ENCODE results near the gene ADAMTS15. TPM values are rescaled to one million over a fixed set of nuclear protein-coding genes. Genes with fewer than 3 reads are reported as not detected.
A peak's percentile ranks its signal among the peaks of the same experiment; 100 is the strongest.

The ADAMTS15 gene
- total RNA-seq, 1 donor from 2014 or later = 22.0 TPM

DNA sequence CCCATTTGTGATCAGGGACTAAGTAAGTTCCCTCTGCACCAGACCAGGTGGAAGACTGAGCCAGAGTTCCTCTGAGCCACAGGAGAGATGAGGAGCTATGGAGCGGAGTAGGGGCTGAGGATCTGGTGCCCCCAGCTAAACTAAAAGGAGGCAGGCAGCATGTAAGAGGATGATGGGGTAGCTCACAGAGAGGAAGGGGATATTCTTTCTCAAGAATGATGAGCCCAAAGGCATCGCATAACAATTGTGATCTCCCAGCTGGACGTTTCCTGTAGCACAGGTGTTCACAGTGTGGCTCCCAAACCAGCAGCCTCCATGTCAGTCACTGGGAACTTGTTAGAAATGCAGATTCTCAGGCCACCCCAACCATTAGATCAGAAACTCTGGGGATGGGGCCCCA is 44.5 kb upstream of the ADAMTS15 start:
- Mint-ChIP-seq H3K4me1 (ENCODE audit: unreplicated experiment) (peaks cover 27% of the 10 kb centered on the region), H3K36me3 (no peaks in the 10 kb centered on the region), H3K27ac (peak overlapping the region; percentile 86), H3K9me3 (no peaks in the 10 kb centered on the region), H3K4me3 (no peak overlapping the region), H3K27me3 (peaks cover 23% of the 10 kb centered on the region)
- TF ChIP-seq, protein P1, sequence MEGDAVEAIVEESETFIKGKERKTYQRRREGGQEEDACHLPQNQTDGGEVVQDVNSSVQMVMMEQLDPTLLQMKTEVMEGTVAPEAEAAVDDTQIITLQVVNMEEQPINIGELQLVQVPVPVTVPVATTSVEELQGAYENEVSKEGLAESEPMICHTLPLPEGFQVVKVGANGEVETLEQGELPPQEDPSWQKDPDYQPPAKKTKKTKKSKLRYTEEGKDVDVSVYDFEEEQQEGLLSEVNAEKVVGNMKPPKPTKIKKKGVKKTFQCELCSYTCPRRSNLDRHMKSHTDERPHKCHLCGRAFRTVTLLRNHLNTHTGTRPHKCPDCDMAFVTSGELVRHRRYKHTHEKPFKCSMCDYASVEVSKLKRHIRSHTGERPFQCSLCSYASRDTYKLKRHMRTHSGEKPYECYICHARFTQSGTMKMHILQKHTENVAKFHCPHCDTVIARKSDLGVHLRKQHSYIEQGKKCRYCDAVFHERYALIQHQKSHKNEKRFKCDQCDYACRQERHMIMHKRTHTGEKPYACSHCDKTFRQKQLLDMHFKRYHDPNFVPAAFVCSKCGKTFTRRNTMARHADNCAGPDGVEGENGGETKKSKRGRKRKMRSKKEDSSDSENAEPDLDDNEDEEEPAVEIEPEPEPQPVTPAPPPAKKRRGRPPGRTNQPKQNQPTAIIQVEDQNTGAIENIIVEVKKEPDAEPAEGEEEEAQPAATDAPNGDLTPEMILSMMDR (conservative IDR thresholded peaks at IDR 0.05) = no peak
- no peak for DNase-seq (ENCODE audit: extremely low spot score, unreplicated experiment)

DNA sequence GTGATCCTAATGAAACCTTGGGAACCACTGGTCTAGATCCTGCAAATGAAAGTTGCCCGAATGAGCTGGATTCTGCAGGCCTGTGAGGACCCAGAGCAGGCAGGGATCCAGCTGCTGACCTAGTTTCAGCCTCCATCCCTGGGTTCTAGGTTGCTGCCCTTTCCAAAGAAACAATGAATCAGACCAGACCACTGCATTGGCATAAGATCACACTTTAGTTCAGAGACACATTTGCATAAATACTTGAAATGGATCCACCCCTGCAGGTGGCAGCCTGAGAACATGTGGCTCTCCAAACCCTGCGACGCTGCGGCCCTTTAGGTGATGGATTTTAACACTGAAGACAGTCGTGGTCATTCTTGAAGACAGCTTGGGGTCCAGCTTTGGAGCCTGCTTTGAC is 43.7 kb upstream of the ADAMTS15 start:
- Mint-ChIP-seq H3K4me1 (ENCODE audit: unreplicated experiment) (peaks cover 27% of the 10 kb centered on the region), H3K36me3 (no peaks in the 10 kb centered on the region), H3K9me3 (no peaks in the 10 kb centered on the region), H3K27me3 (peaks cover 30% of the 10 kb centered on the region), H3K27ac (no peak overlapping the region), H3K4me3 (no peak overlapping the region)
- DNase-seq (ENCODE audit: extremely low spot score, unreplicated experiment) = no peak
- TF ChIP-seq, protein P1 (conservative IDR thresholded peaks at IDR 0.05) = no peak

DNA sequence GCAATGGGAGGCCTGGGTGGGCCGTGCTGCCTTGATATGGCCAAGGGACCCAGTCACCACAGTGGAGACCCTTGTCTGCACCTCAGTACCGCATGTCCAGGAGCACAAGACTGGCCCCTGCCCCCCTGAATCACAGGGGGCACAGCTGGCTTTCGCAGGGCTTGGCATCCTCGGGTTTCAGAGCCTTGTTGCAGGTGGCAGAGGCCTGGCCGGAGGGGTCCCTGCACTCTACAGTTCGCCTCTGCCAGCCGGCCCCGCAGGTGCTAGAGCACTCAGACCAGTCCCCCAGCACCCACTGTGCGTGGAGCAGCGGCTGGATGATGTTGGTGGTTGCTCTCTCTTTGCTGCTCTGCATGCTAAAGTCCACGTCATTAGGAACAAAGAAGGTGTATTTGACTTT is 43.0 kb upstream of the ADAMTS15 start:
- no peak for DNase-seq (ENCODE audit: extremely low spot score, unreplicated experiment)
- TF ChIP-seq, protein P1 (conservative IDR thresholded peaks at IDR 0.05) = no peak
- H3K4me1 Mint-ChIP-seq (ENCODE audit: unreplicated experiment) = peaks cover 21% of the 10 kb centered on the region
- H3K9me3 Mint-ChIP-seq = no peaks in the 10 kb centered on the region
- peaks cover 30% of the 10 kb centered on the region for H3K27me3 Mint-ChIP-seq
- no peak overlapping the region for H3K4me3 Mint-ChIP-seq
- no peaks in the 10 kb centered on the region for H3K36me3 Mint-ChIP-seq
- H3K27ac Mint-ChIP-seq = no peak overlapping the region

- H3K27me3 Mint-ChIP-seq = peaks cover 37% of the 10 kb centered on the region
- H3K4me3 Mint-ChIP-seq = no peak overlapping the region
- DNase-seq (ENCODE audit: extremely low spot score, unreplicated experiment) = no peak
- no peaks in the 10 kb centered on the region for H3K9me3 Mint-ChIP-seq
- H3K27ac Mint-ChIP-seq = no peak overlapping the region
- H3K4me1 Mint-ChIP-seq (ENCODE audit: unreplicated experiment) = peaks cover 10% of the 10 kb centered on the region
- TF ChIP-seq, protein P1 (conservative IDR thresholded peaks at IDR 0.05) = no peak
- no peaks in the 10 kb centered on the region for H3K36me3 Mint-ChIP-seq
Measured at GRCh38 chr11:130407978-130408377, 40.5 kb upstream of the ADAMTS15 start.

DNA sequence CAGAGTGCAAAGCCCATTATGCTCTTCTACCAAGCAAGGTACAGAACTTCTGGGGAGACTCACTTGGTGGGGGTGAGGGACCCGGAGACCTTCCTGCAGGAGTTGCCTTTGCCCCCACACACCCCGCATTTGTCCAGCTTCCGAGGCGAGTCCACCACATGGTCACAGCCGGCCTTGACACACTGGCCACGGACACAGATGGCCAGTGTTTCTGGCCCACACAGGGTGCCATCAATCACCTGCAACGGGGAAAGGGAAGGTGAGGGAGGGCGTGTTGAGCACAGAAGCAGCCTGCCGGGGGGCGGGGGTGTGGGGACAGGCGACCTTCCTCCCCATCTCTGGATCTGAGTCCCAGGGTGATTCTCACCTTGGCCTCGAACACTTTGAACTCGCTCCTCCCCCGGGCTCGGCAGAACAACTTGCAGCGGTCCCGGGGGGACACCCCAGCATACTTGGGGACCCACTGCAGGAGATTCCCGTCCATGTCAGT is 40.0 kb upstream of the ADAMTS15 start:
- no peak for DNase-seq (ENCODE audit: extremely low spot score, unreplicated experiment)
- Mint-ChIP-seq H3K27me3 (peaks cover 41% of the 10 kb centered on the region), H3K27ac (no peak overlapping the region), H3K36me3 (no peaks in the 10 kb centered on the region), H3K9me3 (no peaks in the 10 kb centered on the region), H3K4me3 (no peak overlapping the region), H3K4me1 (ENCODE audit: unreplicated experiment) (peaks cover 9% of the 10 kb centered on the region)
- TF ChIP-seq, protein P1 (conservative IDR thresholded peaks at IDR 0.05) = no peak

DNA sequence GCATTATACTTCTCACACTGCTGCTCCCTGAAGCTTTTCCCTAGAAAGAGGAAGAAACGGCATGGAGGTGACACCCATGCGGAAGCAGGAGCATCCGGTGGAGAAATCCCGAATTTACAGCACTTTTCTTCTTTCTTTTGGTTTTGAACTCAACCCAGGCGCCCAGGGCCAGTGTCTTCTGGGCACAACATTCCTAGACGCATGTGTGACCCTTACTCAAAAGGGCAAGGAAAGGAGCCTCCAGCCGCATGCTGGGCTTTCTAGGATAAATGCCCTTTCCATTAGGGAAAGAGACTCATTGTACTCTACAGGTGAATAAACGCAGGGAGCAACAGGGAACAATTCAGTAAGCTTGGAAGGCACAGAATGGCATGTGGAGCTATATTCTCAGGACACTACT is 39.5 kb upstream of the ADAMTS15 start:
- no peak for DNase-seq (ENCODE audit: extremely low spot score, unreplicated experiment)
- peaks cover 43% of the 10 kb centered on the region for H3K27me3 Mint-ChIP-seq
- no peaks in the 10 kb centered on the region for H3K36me3 Mint-ChIP-seq
- TF ChIP-seq, protein P1 (conservative IDR thresholded peaks at IDR 0.05) = no peak
- H3K27ac Mint-ChIP-seq = no peak overlapping the region
- no peak overlapping the region for H3K4me3 Mint-ChIP-seq
- H3K9me3 Mint-ChIP-seq = no peaks in the 10 kb centered on the region
- H3K4me1 Mint-ChIP-seq (ENCODE audit: unreplicated experiment) = peaks cover 6% of the 10 kb centered on the region

Measured in type B pancreatic cell (in vitro differentiated cells).